Breast epithelium (tissue), 3 donors: ENCODE results near the gene PRR12.

Source experiments
- CTCF ChIP-seq, 3 donors: fragments of 450-650 bp; IDR thresholded peaks; one replicate each; pipeline ENCODE4 v1.5.1; 2016 to 2017; ENCODE audit warnings: antibody characterized with exemption in 3 of 3, mild to moderate bottlenecking in 3 of 3, moderate library complexity in 3 of 3
- POLR2A ChIP-seq: fragments of 450-650 bp; IDR thresholded peaks from one replicate; pipeline ENCODE4 v1.6.1; 2016; ENCODE audit warnings: antibody characterized with exemption, mild to moderate bottlenecking, moderate library complexity
- POLR2AphosphoS5 ChIP-seq, 3 donors: sonication (generic); formaldehyde crosslinking; IDR thresholded peaks; one replicate each; pipeline ENCODE4 v1.6.1; 2017; ENCODE audit warnings: antibody characterized with exemption in 3 of 3

GRCh38 chr19:49651029-49651819, 60.2 kb downstream of the PRR12 start:
- TF ChIP-seq POLR2AphosphoS5 (IDR thresholded peaks at IDR 0.05) (no peak), CTCF (IDR thresholded peaks at IDR 0.05) (no peak), POLR2A (no peak)
